Effector memory CD4-positive, alpha-beta T cell (primary cell): ENCODE results near the gene CHST2.

Experiments used
- DNase-seq, 3 donors: peaks; one replicate each; pipeline ENCODE4 v3.0.0-alpha.2; 2020
- H3K27ac ChIP-seq: 2 replicates; pipeline ENCODE4 v1.7.0; 2013; ENCODE audit warnings: mild to moderate bottlenecking, low read length, moderate library complexity; ENCODE audit not compliant: insufficient read depth, poor library complexity, severe bottlenecking
- H3K27me3 ChIP-seq: replicated peaks from 2 replicates; pipeline ENCODE4 v1.7.0; 2013; ENCODE audit warnings: mild to moderate bottlenecking, low read length; ENCODE audit not compliant: insufficient read depth, control insufficient read depth, poor library complexity, severe bottlenecking
- H3K36me3 ChIP-seq: 2 replicates; pipeline ENCODE4 v1.7.0; 2013; ENCODE audit warnings: mild to moderate bottlenecking, low read length, moderate library complexity; ENCODE audit not compliant: control insufficient read depth, insufficient read depth
- H3K4me1 ChIP-seq: 2 replicates; pipeline ENCODE4 v1.7.0; 2013; ENCODE audit warnings: low read length, mild to moderate bottlenecking; ENCODE audit not compliant: control insufficient read depth, insufficient read depth, poor library complexity, severe bottlenecking
- H3K4me3 ChIP-seq: 2 replicates; pipeline ENCODE4 v1.7.0; 2013; ENCODE audit warnings: low read length, low read depth, mild to moderate bottlenecking; ENCODE audit not compliant: insufficient read depth, poor library complexity, severe bottlenecking
- H3K9me3 ChIP-seq: 2 replicates; pipeline ENCODE4 v1.7.0; 2013; ENCODE audit warnings: mild to moderate bottlenecking, low read length, moderate library complexity; ENCODE audit not compliant: control insufficient read depth

Gene CHST2

GRCh38 chr3:143146486-143147274, 27.1 kb downstream of the CHST2 start:
- no peaks in the 10 kb centered on the region for H3K9me3 ChIP-seq
- DNase-seq = no peak

GRCh38 chr3:143147707-143148106, 28.1 kb downstream of the CHST2 start:
- no peaks in the 10 kb centered on the region for H3K36me3 ChIP-seq
- no peaks in the 10 kb centered on the region for H3K9me3 ChIP-seq
- H3K4me1 ChIP-seq = no peaks in the 10 kb centered on the region
- no peak for DNase-seq
- no peak overlapping the region for H3K4me3 ChIP-seq
- H3K27me3 ChIP-seq = no peaks in the 10 kb centered on the region
- H3K27ac ChIP-seq = no peak overlapping the region

More at GRCh38 chr3:143146486-143147274, 27.1 kb downstream of the CHST2 start:
- Histone ChIP-seq H3K36me3 (no peaks in the 10 kb centered on the region), H3K4me3 (no peak overlapping the region), H3K27me3 (no peaks in the 10 kb centered on the region), H3K27ac (no peak overlapping the region), H3K4me1 (no peaks in the 10 kb centered on the region)

DNA sequence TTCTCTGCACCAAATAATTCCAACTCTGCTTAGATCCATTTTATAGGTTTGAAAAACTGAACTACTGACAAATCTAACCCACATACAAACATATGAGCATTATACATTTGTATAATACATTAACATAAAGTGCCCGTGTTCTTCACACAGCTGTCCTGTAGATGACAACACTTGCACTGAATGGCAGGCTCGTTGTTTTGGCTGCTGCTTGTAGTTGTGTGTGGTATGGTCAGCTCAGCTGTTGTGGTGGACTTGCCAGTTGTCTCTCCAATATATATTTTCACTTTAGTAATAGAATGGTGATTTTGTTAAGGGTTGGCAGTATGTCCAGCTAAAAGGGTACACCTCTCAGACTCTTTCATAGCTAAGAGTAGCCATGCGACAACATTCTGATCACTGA, 30.5 kb downstream of the CHST2 start:
- H3K36me3 ChIP-seq = no peaks in the 10 kb centered on the region
- H3K4me3 ChIP-seq = no peak overlapping the region
- no peaks in the 10 kb centered on the region for H3K9me3 ChIP-seq
- DNase-seq = no peak
- H3K4me1 ChIP-seq = no peaks in the 10 kb centered on the region
- H3K27me3 ChIP-seq = no peaks in the 10 kb centered on the region
- no peak overlapping the region for H3K27ac ChIP-seq

- DNase-seq = no peak
- Histone ChIP-seq H3K27me3 (no peaks in the 10 kb centered on the region), H3K4me1 (no peaks in the 10 kb centered on the region), H3K4me3 (no peak overlapping the region), H3K27ac (no peak overlapping the region), H3K36me3 (no peaks in the 10 kb centered on the region), H3K9me3 (no peaks in the 10 kb centered on the region)
These were observed 31.6 kb downstream of the CHST2 start for GRCh38 chr3:143151004-143151731.

- Histone ChIP-seq H3K4me3 (no peak overlapping the region), H3K9me3 (no peaks in the 10 kb centered on the region), H3K27me3 (no peaks in the 10 kb centered on the region), H3K36me3 (no peaks in the 10 kb centered on the region), H3K27ac (no peak overlapping the region), H3K4me1 (no peaks in the 10 kb centered on the region)
- DNase-seq = no peak
These were observed 32.5 kb downstream of the CHST2 start for GRCh38 chr3:143152043-143152442.

DNA sequence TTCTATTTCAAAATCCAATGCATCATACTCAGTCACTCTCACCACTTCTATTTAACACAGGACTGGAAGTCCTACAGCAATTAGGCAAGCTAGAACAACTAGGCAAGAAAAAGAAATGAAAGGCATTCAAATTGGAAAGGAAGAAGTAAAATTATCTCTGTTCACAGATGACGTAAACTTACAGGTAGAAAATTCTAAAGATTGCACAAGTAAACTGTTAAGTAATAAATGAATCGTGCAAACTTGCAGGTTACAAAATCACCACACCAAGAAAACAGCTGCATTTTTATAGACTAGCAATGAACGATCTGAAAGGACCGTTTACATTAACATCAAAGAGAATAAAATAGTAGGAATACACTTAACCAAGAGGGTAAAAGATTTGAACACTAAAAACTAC, 36.2 kb downstream of the CHST2 start:
- no peak for DNase-seq
- H3K36me3 ChIP-seq = no peaks in the 10 kb centered on the region
- no peak overlapping the region for H3K4me3 ChIP-seq
- H3K4me1 ChIP-seq = no peaks in the 10 kb centered on the region
- no peaks in the 10 kb centered on the region for H3K27me3 ChIP-seq
- H3K27ac ChIP-seq = no peak overlapping the region
- H3K9me3 ChIP-seq = no peaks in the 10 kb centered on the region

DNA sequence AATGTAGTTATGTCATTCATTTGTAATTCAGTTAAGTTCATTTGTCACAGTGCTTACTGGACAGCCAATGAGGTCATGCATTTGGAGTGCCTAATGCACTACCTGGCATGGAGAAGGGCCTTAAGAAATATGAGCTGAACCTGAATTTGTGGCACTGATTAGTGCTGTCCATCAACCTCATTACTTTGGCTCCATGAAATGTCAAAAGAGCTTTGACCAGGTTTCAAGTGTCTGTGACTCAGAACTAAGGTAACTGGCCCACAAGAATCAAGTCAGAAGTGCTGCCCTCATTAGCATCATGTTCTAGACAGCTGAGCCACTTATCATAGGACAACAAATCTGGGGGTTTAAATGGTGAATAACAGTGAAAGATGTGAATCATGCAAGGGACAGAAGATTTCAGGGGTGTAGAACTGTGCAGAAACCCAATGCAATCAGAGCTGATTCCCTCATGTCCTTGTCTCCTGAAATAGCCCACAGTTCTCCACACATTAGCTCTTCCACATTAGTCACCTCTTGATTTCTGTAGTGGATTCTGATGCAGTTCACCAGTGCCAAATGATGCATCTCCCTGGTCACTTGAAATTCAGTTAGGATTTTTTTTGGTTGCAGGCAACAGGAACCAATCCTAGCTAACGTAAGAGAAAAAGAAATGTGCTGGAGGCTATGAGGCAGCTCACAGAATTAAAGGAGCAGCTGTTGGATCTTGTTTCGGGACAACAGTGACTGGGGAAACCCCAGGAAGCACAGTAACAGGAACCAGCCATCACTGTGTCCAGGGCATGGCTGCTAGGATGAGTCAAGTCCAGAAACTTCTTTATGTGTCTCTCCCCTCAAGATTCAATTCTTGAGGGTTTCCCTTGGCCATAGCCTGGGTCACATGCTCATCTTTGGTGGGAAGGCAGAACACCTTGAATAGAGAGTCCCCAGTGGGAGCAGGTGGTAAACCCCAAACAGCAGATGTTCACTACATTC, 38.7 kb downstream of the CHST2 start:
- Histone ChIP-seq H3K27ac (no peak overlapping the region), H3K36me3 (no peaks in the 10 kb centered on the region), H3K27me3 (no peaks in the 10 kb centered on the region), H3K4me3 (no peak overlapping the region), H3K4me1 (no peaks in the 10 kb centered on the region), H3K9me3 (no peaks in the 10 kb centered on the region)
- no peak for DNase-seq

GRCh38 chr3:143160437-143160836, 40.9 kb downstream of the CHST2 start:
- no peaks in the 10 kb centered on the region for H3K9me3 ChIP-seq
- H3K27ac ChIP-seq = no peak overlapping the region
- no peaks in the 10 kb centered on the region for H3K27me3 ChIP-seq
- H3K4me3 ChIP-seq = no peak overlapping the region
- no peaks in the 10 kb centered on the region for H3K4me1 ChIP-seq
- no peaks in the 10 kb centered on the region for H3K36me3 ChIP-seq
- DNase-seq = no peak

GRCh38 chr3:143163562-143164100, 44.1 kb downstream of the CHST2 start:
- Histone ChIP-seq H3K4me1 (no peaks in the 10 kb centered on the region), H3K4me3 (no peak overlapping the region), H3K36me3 (no peaks in the 10 kb centered on the region), H3K27me3 (no peaks in the 10 kb centered on the region), H3K27ac (no peak overlapping the region), H3K9me3 (no peaks in the 10 kb centered on the region)
- no peak for DNase-seq
